Stimulated activated CD4-positive, alpha-beta T cell treated with anti-CD3 and anti-CD28 coated beads, Interleukin-2, amount 100 ng/mL, for 24 hours (primary cell): ENCODE data around the gene CRLF1.

Experiments used
- DNase-seq, 2 donors: peaks; one replicate each; pipeline ENCODE4 v3.0.0-alpha.2; 2020

The CRLF1 gene

GRCh38 chr19:18636183-18636968 is 29.8 kb upstream of the CRLF1 start:
- peak; percentile 99 to 100 for DNase-seq

GRCh38 chr19:18635831-18636182 is 29.2 kb upstream of the CRLF1 start:
- DNase-seq = no peak

- no peak for DNase-seq
These were observed 28.2 kb upstream of the CRLF1 start for GRCh38 chr19:18634612-18635297.

GRCh38 chr19:18633321-18633720 is 26.7 kb upstream of the CRLF1 start:
- DNase-seq = no peak

GRCh38 chr19:18629166-18630088 is 22.8 kb upstream of the CRLF1 start:
- no peak for DNase-seq

- DNase-seq = no peak
These were observed 20.3 kb upstream of the CRLF1 start for GRCh38 chr19:18626906-18627305.

GRCh38 chr19:18620902-18621301 is 14.3 kb upstream of the CRLF1 start:
- DNase-seq = no peak

- no peak for DNase-seq
These were observed 13.7 kb upstream of the CRLF1 start for GRCh38 chr19:18620311-18620710.

- DNase-seq = no peak
These were observed 11.6 kb upstream of the CRLF1 start for GRCh38 chr19:18618236-18618635.

- no peak for DNase-seq
These were observed 11.0 kb upstream of the CRLF1 start for GRCh38 chr19:18617562-18617961.

GRCh38 chr19:18616023-18616422 is 9.4 kb upstream of the CRLF1 start:
- no peak for DNase-seq

GRCh38 chr19:18613589-18614234 is 7.1 kb upstream of the CRLF1 start:
- no peak for DNase-seq

GRCh38 chr19:18612772-18613588 is 6.4 kb upstream of the CRLF1 start, which contains the start of gene TMEM59L:
TSS of gene TMEM59L (plus strand) at chr19:18612870. CDS start at chr19:18612959, 89 bp downstream.
- DNase-seq = peak; percentile 52 to 55

GRCh38 chr19:18612051-18612771 is 5.6 kb upstream of the CRLF1 start:
- DNase-seq = no peak

GRCh38 chr19:18611327-18612050 is 4.9 kb upstream of the CRLF1 start:
- no peak for DNase-seq

GRCh38 chr19:18610556-18611326 is 4.1 kb upstream of the CRLF1 start:
- DNase-seq = no peak

GRCh38 chr19:18610245-18610555 is 3.6 kb upstream of the CRLF1 start:
- no peak for DNase-seq

GRCh38 chr19:18609717-18610051 is 3.1 kb upstream of the CRLF1 start:
- DNase-seq = no peak

GRCh38 chr19:18608805-18609716 is 2.5 kb upstream of the CRLF1 start:
- DNase-seq = no peak
